ENCODE data around the gene C4B.
"Not testable (repeated sequence)": the region's sequence is repeated elsewhere in the genome, so short reads cannot be mapped to it uniquely, and the experiment has no call there.

DNA sequence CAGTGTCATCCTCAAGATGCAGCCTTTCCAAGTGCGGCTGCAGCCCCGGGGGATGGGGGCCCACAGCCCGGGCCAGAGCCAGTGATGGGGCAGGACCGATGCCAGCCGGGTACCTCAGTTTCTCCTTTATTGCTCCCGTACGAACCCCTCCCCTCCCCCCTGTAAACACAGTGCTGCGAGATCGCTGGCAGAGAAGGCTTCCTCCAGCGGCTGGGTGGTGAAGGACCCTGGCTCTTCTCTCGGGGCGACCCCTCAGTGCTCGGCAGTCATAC is 26.4 kb downstream of the C4B start:
- TF ChIP-seq, protein P1, sequence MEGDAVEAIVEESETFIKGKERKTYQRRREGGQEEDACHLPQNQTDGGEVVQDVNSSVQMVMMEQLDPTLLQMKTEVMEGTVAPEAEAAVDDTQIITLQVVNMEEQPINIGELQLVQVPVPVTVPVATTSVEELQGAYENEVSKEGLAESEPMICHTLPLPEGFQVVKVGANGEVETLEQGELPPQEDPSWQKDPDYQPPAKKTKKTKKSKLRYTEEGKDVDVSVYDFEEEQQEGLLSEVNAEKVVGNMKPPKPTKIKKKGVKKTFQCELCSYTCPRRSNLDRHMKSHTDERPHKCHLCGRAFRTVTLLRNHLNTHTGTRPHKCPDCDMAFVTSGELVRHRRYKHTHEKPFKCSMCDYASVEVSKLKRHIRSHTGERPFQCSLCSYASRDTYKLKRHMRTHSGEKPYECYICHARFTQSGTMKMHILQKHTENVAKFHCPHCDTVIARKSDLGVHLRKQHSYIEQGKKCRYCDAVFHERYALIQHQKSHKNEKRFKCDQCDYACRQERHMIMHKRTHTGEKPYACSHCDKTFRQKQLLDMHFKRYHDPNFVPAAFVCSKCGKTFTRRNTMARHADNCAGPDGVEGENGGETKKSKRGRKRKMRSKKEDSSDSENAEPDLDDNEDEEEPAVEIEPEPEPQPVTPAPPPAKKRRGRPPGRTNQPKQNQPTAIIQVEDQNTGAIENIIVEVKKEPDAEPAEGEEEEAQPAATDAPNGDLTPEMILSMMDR (IDR thresholded peaks at IDR 0.05), result not testable (repeated sequence)
- not testable (repeated sequence) for TF ChIP-seq POLR2A (IDR thresholded peaks at IDR 0.05)
